Adrenal gland (tissue), 5 donors: ENCODE data around the gene TOR1B.

Source experiments
- CTCF ChIP-seq, 6 experiments: fragments of 450-650 bp in 4 of 6; fragments of 200-600 bp in 2 of 6; sonication (generic) in 1 of 6; IDR thresholded peaks; 1 replicate in 5 of 6; 2 replicates in 1 of 6; pipeline versions ENCODE4 v1.5.1 to v1.8.0; 2016 to 2021; ENCODE audit warnings: antibody characterized with exemption in 6 of 6, mild to moderate bottlenecking in 2 of 6, moderate library complexity in 1 of 6
- POLR2A ChIP-seq, 2 donors: fragments of 450-650 bp; IDR thresholded peaks; one replicate each; pipeline ENCODE4 v1.6.1; 2017; ENCODE audit warnings: antibody characterized with exemption in 2 of 2, mild to moderate bottlenecking in 2 of 2, moderate library complexity in 1 of 2
- donor health status: DM: no; HTN: no; CAD: no.

- TF ChIP-seq POLR2A (IDR thresholded peaks at IDR 0.05) (no peak), CTCF (IDR thresholded peaks at IDR 0.05) (no peak)
Observed at GRCh38 chr9:129806061-129806460, 3.1 kb downstream of the TOR1B start.
